ENCODE measurements around the gene LINS1.

DNA sequence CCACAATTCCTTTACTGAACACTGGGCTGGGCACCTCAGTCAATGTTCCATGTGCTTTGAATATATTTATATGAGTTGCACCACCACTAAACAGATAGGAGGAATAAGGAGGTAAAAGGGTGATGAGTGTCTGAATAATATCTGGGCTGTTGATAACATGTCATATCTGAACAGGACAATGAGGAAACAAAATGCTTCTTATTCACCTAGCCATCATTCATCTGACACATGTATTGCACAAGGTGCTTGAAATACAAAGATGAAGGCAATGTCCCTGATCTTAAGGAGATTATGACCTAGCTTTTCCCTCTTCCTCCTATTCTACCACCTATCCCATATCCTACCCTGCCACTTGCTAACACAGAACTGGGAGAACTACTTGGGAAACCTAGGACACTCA, 65.3 kb downstream of the LINS1 start:
- TF ChIP-seq, protein P1, sequence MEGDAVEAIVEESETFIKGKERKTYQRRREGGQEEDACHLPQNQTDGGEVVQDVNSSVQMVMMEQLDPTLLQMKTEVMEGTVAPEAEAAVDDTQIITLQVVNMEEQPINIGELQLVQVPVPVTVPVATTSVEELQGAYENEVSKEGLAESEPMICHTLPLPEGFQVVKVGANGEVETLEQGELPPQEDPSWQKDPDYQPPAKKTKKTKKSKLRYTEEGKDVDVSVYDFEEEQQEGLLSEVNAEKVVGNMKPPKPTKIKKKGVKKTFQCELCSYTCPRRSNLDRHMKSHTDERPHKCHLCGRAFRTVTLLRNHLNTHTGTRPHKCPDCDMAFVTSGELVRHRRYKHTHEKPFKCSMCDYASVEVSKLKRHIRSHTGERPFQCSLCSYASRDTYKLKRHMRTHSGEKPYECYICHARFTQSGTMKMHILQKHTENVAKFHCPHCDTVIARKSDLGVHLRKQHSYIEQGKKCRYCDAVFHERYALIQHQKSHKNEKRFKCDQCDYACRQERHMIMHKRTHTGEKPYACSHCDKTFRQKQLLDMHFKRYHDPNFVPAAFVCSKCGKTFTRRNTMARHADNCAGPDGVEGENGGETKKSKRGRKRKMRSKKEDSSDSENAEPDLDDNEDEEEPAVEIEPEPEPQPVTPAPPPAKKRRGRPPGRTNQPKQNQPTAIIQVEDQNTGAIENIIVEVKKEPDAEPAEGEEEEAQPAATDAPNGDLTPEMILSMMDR (IDR thresholded peaks at IDR 0.05), result no peak
- TF ChIP-seq EZH2 (IDR thresholded peaks at IDR 0.05; ENCODE audit: borderline replicate concordance, insufficient read depth, low read depth, low read length, poor library complexity, severe bottlenecking), result no peak
